Cardiac muscle cell (in vitro differentiated cells and primary cell): Measurements from ENCODE around the gene COL15A1. TPM values are rescaled to one million over a fixed set of nuclear protein-coding genes. Genes with fewer than 3 reads are reported as not detected.

ENCODE experiments used
- DNase-seq, 2 donors: peaks; one replicate each; pipeline versions ENCODE4 v3.0.0 to v3.0.0-alpha.2; 2010 to 2017; ENCODE audit warnings: low read depth in 1 of 2, low spot score in 1 of 2
- H3K27ac ChIP-seq: fragments of 200-600 bp; sonication (generic); 2 replicates; pipeline ENCODE4 v1.5.1; 2016
- H3K27me3 ChIP-seq: fragments of 200-600 bp; sonication (generic); 2 replicates; pipeline ENCODE4 v1.6.0; 2016; ENCODE audit warnings: control low read depth
- H3K36me3 ChIP-seq: fragments of 200-600 bp; sonication (generic); 2 replicates; pipeline ENCODE4 v1.5.1; 2016; ENCODE audit warnings: control low read depth
- H3K4me1 ChIP-seq: fragments of 200-600 bp; sonication (generic); 2 replicates; pipeline ENCODE4 v1.8.1; 2017; ENCODE audit warnings: low read depth, mild to moderate bottlenecking, mixed run types
- H3K4me3 ChIP-seq: fragments of 200-600 bp; sonication (generic); 2 replicates; pipeline ENCODE4 v1.5.1; 2016; ENCODE audit warnings: mild to moderate bottlenecking
- H3K9me3 ChIP-seq: fragments of 200-600 bp; sonication (generic); 2 replicates; pipeline ENCODE4 v1.5.1; 2017; ENCODE audit warnings: low read depth, mild to moderate bottlenecking, control low read depth
- CTCF ChIP-seq: IDR thresholded peaks from 2 replicates; pipeline ENCODE4 v1.5.1; 2012; ENCODE audit warnings: low read depth, mild to moderate bottlenecking, low read length
- polyA plus RNA-seq: library from polyadenylated mRNA; unstranded; fragments of >200 nt; fragmentation: Nextera tagmentation; extraction: Ambion mirVana; gene quantifications from 2 replicates; pipeline ENCODE4 v1.2.1, GENCODE V29; 2016
- total RNA-seq: library from RNA; depleted of rRNA; stranded (reverse); fragments of >200 nt; gene quantifications from 2 replicates; pipeline ENCODE4 v1.2.3, GENCODE V29; 2016

COL15A1 gene
- total and polyA plus RNA-seq, 2 experiments from 2014 or later = 0.74 to 1.3 TPM

DNA sequence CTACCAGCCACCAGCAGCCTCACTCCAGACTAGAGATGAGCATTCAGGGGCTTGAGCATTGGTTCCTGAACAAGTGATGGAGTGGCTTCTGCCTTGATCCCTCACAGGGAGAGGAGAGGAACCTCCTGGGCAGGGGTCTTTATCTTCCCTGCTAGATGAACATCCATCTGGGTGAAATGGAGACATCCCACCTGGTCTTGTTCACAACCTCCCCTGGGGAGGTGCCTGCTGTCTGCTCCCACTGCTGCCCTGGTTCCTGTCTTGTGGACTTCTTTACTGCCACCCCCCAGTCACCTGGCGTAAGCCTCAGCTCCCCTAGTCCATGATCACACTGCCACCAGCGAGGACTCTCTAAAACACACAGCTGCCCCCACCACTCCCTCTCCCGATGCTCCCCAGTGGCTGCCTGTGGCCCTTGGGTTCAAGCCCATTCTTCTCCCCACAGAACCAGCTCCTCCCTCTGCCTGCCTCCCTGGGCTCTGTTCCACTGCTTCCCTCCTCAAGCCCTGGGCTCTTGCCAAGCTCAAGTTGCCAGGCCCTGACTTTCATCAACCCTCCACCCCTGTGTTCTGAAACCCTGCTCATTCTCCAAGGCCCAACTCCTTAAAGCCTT lies 51.5 kb downstream of the COL15A1 start:
- TF ChIP-seq CTCF = no peak
- DNase-seq = peak in 1 of 2 donors; percentile 81
- H3K36me3 ChIP-seq = no peaks in the 10 kb centered on the region
- no peak overlapping the region for H3K4me3 ChIP-seq
- H3K27ac ChIP-seq = no peak overlapping the region
- H3K9me3 ChIP-seq = no peaks in the 10 kb centered on the region
- no peaks in the 10 kb centered on the region for H3K27me3 ChIP-seq
- peaks cover 19% of the 10 kb centered on the region for H3K4me1 ChIP-seq

DNA sequence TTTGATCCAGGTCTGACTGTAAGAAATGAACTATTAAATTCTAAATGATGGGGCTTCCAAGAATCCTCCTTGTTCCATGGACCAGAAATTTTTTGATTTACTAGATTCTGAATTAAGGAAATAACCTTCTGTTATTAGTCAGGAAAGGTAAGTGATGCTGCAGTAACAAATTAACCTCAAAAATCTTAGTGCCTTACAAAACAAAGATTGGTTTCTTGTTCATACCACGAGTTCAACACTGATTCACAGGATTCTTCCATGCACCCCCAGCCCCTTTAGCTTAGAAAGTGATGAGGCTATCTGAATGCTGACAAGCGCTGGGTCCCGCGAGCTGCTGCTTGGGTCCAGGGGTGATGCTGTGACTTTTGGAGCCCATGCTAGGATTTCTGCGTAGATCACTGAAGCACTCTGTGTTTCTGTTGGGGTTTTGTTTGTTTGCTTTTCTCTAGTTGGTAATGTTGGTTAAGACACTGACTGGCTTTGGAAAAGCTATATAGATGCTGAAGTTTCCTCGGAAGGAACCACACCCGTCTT lies 52.3 kb downstream of the COL15A1 start:
- no peaks in the 10 kb centered on the region for H3K9me3 ChIP-seq
- peaks cover 19% of the 10 kb centered on the region for H3K4me1 ChIP-seq
- no peak for TF ChIP-seq CTCF
- H3K4me3 ChIP-seq = no peak overlapping the region
- no peaks in the 10 kb centered on the region for H3K36me3 ChIP-seq
- no peak overlapping the region for H3K27ac ChIP-seq
- no peak for DNase-seq
- no peaks in the 10 kb centered on the region for H3K27me3 ChIP-seq

- Histone ChIP-seq H3K27ac (peak overlapping the region; percentile 67), H3K27me3 (no peaks in the 10 kb centered on the region), H3K36me3 (no peaks in the 10 kb centered on the region), H3K4me3 (no peak overlapping the region), H3K9me3 (no peaks in the 10 kb centered on the region), H3K4me1 (peaks cover 19% of the 10 kb centered on the region)
- no peak for TF ChIP-seq CTCF
- peak; percentile 50 to 58 for DNase-seq
Measured at GRCh38 chr9:98997604-98998003, 53.9 kb downstream of the COL15A1 start.

- peak; percentile 77 to 87 for DNase-seq
- peak overlapping the region; percentile 67 for H3K27ac ChIP-seq
- no peaks in the 10 kb centered on the region for H3K36me3 ChIP-seq
- no peaks in the 10 kb centered on the region for H3K9me3 ChIP-seq
- H3K4me1 ChIP-seq = peaks cover 19% of the 10 kb centered on the region
- peak; percentile 94 for TF ChIP-seq CTCF
- no peaks in the 10 kb centered on the region for H3K27me3 ChIP-seq
- no peak overlapping the region for H3K4me3 ChIP-seq
Measured at GRCh38 chr9:98998441-98999151, 54.9 kb downstream of the COL15A1 start.

GRCh38 chr9:98999152-98999525 lies 55.4 kb downstream of the COL15A1 start:
- Histone ChIP-seq H3K4me3 (no peak overlapping the region), H3K4me1 (peaks cover 19% of the 10 kb centered on the region), H3K27me3 (no peaks in the 10 kb centered on the region), H3K9me3 (no peaks in the 10 kb centered on the region), H3K36me3 (no peaks in the 10 kb centered on the region), H3K27ac (peak overlapping the region; percentile 67)
- no peak for DNase-seq
- no peak for TF ChIP-seq CTCF
